NCI-H446 treated with DMSO at 0.1 percent for 48 hours (cell line): ENCODE results near the gene COL9A2.
A peak's percentile ranks its signal among the peaks of the same experiment; 100 is the strongest.
"Not testable (repeated sequence)": the region's sequence is repeated elsewhere in the genome, so short reads cannot be mapped to it uniquely, and the experiment has no call there.

Source experiments
- DNase-seq: peaks from one replicate; lab custom pipeline; 2025; lab: John Stamatoyannopoulos, UW

Gene COL9A2

GRCh38 chr1:40316595-40317393 lies at the start of gene COL9A2:
TSS of gene COL9A2 (minus strand) at chr1:40317286. CDS start at chr1:40317197, 89 bp downstream.
- DNase-seq, result no peak

GRCh38 chr1:40363721-40364120 lies 46.6 kb upstream of the COL9A2 start:
- DNase-seq, result no peak

GRCh38 chr1:40362699-40363098 lies 45.6 kb upstream of the COL9A2 start:
- DNase-seq, result no peak

GRCh38 chr1:40362199-40362598 lies 45.1 kb upstream of the COL9A2 start:
- no peak for DNase-seq

GRCh38 chr1:40361637-40362036 lies 44.6 kb upstream of the COL9A2 start:
- no peak for DNase-seq

- DNase-seq, result no peak
These were observed 44.1 kb upstream of the COL9A2 start for GRCh38 chr1:40361201-40361600.

- no peak for DNase-seq
These were observed 43.5 kb upstream of the COL9A2 start for GRCh38 chr1:40360631-40361030.

GRCh38 chr1:40357625-40358024 lies 40.5 kb upstream of the COL9A2 start:
- DNase-seq, result no peak

- DNase-seq, result no peak
These were observed 36.0 kb upstream of the COL9A2 start for GRCh38 chr1:40353082-40353481.

GRCh38 chr1:40352126-40352525 lies 35.0 kb upstream of the COL9A2 start:
- no peak for DNase-seq

- DNase-seq, result no peak
These were observed 34.0 kb upstream of the COL9A2 start for GRCh38 chr1:40351124-40351523.

GRCh38 chr1:40350391-40350790 lies 33.3 kb upstream of the COL9A2 start:
- DNase-seq, result no peak

- DNase-seq, result no peak
These were observed 27.5 kb upstream of the COL9A2 start for GRCh38 chr1:40344597-40344996.

GRCh38 chr1:40342381-40342717 lies 25.3 kb upstream of the COL9A2 start:
- not testable (repeated sequence) for DNase-seq

- DNase-seq, result no peak
These were observed 24.6 kb upstream of the COL9A2 start for GRCh38 chr1:40341491-40342380.

- no peak for DNase-seq
These were observed 22.6 kb upstream of the COL9A2 start for GRCh38 chr1:40339420-40340323.

- peak; percentile 34 for DNase-seq
These were observed 21.8 kb upstream of the COL9A2 start for GRCh38 chr1:40338745-40339419.

GRCh38 chr1:40337443-40337842 lies 20.4 kb upstream of the COL9A2 start:
- DNase-seq, result no peak

- no peak for DNase-seq
These were observed 15.6 kb upstream of the COL9A2 start for GRCh38 chr1:40332695-40333094.

GRCh38 chr1:40331403-40331802 lies 14.3 kb upstream of the COL9A2 start:
- not testable (repeated sequence) for DNase-seq

GRCh38 chr1:40318970-40319621 lies 2.0 kb upstream of the COL9A2 start:
- DNase-seq, result no peak
